GM12891 (cell line): ENCODE data around the gene GPR22.

ENCODE experiments used
- PAX5 ChIP-seq: IDR thresholded peaks from 2 replicates; pipeline ENCODE4 v1.6.1; 2011; ENCODE audit warnings: low read length, moderate library complexity, mild to moderate bottlenecking; ENCODE audit not compliant: insufficient read depth, severe bottlenecking
- POLR2A ChIP-seq: IDR thresholded peaks from 2 replicates; pipeline ENCODE4 v1.6.1; 2011; ENCODE audit warnings: low read depth, low read length, control low read depth
- POLR2AphosphoS5 ChIP-seq: IDR thresholded peaks from 2 replicates; pipeline ENCODE4 v1.6.1; 2011; ENCODE audit warnings: low read depth, low read length, control low read depth
- POU2F2 ChIP-seq: IDR thresholded peaks from 2 replicates; pipeline ENCODE4 v1.6.1; 2011; ENCODE audit warnings: low read depth, mild to moderate bottlenecking, control low read depth, low read length, moderate library complexity
- SPI1 ChIP-seq: IDR thresholded peaks from 2 replicates; pipeline ENCODE4 v1.6.1; 2011; ENCODE audit warnings: low read depth, low read length, control low read depth
- TAF1 ChIP-seq: IDR thresholded peaks from 2 replicates; pipeline ENCODE4 v1.6.1; 2011; ENCODE audit warnings: low read depth, low read length, control low read depth

- TF ChIP-seq TAF1 (no peak), POU2F2 (no peak), POLR2AphosphoS5 (no peak), POLR2A (no peak), SPI1 (no peak), PAX5 (no peak)
Measured at GRCh38 chr7:107479303-107479702, 9.4 kb downstream of the GPR22 start.
